AML-193 (cell line): ENCODE data around the gene ZSCAN9.

Source experiments
- DNase-seq, 2 experiments: peaks; one replicate each; lab custom pipeline; 2025; lab: John Stamatoyannopoulos, UW

Gene ZSCAN9

DNA sequence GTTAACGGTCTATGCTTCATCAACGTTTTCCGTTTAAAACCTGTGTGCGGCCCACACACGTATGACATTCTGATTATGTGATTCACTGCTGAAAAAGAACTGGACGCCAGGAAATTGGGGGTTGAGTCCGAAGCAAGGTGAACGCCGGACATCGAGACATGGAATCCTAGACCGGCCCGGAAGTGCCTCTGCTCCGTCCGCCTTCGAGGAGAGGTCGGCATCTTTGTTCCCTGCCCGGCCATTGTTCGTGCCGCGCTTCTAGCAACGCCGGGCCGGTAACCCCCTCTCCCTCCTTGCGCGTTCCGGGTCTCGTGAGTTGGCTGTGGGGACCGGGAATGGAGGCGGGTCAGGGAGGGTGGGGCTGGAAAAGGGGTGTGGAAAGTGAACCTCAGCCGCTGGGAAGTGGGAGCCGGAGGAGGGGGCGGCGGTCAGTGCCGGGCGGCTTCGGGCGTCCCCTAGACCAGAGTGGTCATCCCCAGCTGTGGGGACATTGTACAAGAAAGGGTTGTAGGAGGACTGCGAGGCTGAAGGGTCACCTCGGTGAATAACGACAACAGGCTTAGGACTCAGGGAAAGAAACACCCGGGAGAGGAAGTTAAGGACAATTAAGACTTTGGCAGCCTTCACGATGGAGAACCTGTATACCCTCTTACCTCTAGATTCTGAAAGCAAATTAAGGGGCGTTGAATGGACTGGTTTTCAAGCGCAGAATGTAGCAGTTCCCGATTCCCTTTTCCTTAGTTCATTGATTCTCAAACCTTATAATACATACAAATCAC lies at the start of gene ZSCAN9:
Gene ZSCAN9, plus strand, starts transcription at position 220 of the 779 bp plus-strand sequence. CDS start 1,810 bp downstream, outside the sequence.
- no peak for DNase-seq

- no peak for DNase-seq
Observed at GRCh38 chr6:28176373-28176772, 48.7 kb upstream of the ZSCAN9 start.

GRCh38 chr6:28182255-28182654 lies 42.8 kb upstream of the ZSCAN9 start:
- no peak for DNase-seq

GRCh38 chr6:28188111-28188979 lies 36.7 kb upstream of the ZSCAN9 start:
- DNase-seq: no peak

DNA sequence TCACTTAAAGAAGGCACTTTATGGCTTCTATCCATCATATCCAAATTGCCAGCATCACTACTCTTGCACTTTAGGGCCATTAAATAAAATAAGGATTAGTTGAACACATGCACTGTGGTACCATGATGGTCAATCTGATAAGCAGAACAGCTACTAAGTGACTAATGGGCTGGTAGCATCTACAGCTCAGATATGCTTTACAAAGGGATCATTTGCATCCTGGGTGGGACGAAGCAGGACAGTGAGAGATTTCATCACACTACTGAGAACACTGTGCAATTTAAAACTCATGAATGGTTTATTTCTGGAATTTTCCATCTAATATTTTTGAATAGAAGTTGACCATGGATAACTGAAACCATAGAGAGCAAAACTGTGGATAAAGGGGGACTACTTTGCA lies 25.1 kb upstream of the ZSCAN9 start:
- DNase-seq: no peak

DNA sequence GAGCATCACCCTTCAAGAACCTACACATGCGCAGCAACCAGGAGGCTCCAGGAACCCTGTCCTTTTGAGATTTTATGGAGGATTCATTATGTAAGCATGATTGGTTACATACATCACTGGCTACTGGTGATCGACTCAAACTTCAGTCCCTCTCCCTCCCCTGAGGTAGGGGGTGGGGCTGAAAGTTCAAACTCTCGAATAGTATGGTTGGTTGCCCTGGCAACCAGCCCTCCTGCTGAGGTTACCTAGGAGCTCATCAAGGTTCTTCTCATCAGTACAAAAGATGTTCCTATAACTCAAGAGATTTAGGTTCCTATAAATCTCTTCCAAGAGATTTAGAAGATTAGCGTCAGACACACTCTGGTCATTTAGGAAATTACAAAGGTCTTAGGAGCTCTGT lies 21.9 kb upstream of the ZSCAN9 start:
- no peak for DNase-seq

GRCh38 chr6:28205879-28206278 lies 19.2 kb upstream of the ZSCAN9 start:
- DNase-seq: peak; percentile 73 to 79

- no peak for DNase-seq
Observed at GRCh38 chr6:28206527-28206926, 18.5 kb upstream of the ZSCAN9 start.

GRCh38 chr6:28206928-28207509 lies 18.1 kb upstream of the ZSCAN9 start:
- no peak for DNase-seq

- no peak for DNase-seq
Observed at GRCh38 chr6:28207510-28208110, 17.5 kb upstream of the ZSCAN9 start.

DNA sequence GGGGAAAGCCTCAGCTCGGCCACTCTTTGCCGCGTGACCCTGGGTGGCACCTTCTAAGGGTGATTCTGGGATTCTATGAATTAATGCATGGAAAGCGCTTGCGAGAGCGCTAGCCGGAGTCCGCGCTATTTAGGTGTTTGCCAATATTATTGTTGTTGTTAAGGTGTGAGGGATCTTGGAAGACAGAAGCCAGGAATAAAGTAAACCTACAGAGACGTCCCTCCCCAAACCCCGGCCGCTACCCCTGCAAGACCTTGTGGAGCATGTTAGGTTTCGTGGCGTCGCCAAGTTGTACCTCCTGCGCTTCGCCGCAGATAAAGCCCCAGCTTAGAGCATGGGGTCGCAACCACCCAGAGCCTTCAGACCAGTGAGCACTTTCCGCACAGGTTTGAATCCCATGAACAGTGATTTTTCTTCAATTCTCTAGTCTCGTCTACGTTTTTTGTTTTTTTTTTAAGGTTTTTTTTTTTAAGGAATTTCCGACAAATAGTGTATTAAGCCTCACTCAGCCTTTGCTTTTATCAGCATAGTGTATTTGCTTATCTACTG lies 16.9 kb upstream of the ZSCAN9 start:
- no peak for DNase-seq

DNA sequence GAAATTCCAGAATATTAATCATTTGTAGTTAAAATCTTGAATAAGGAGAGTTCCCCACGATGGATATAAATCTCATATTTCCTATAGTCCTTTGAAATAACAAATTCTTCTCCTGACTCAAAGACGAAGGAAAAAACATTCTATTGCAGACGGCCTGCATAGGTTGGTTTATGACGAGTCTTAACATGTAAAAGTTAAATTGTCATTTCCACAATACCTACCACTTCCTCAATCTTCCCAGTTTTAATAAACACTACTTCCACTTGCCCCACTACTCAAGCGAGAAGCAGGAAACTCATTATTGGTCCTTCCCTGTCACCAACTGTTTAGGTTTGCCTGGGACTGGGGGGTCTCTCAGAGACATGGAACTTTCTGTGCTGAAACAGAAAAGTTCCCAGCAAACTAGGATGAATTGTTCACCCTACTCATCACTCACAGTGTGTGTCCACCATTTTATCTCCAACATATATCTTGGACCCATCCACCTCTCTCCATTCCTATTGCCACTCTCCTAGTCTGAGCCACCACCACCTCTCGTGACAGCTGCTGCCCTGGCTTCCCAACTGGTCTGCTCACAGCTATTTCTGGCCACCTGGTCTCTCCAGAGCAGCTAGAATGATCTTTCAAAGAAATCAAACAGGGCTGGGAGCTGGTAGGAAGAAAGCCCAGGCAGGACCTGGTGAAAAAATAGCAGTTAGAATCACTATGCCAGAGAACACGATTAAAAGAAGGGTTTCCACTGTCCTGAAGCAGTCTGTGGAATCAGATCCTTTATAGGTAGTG lies 15.1 kb upstream of the ZSCAN9 start:
- DNase-seq: no peak

GRCh38 chr6:28211840-28212509 lies 13.1 kb upstream of the ZSCAN9 start:
- no peak for DNase-seq

DNA sequence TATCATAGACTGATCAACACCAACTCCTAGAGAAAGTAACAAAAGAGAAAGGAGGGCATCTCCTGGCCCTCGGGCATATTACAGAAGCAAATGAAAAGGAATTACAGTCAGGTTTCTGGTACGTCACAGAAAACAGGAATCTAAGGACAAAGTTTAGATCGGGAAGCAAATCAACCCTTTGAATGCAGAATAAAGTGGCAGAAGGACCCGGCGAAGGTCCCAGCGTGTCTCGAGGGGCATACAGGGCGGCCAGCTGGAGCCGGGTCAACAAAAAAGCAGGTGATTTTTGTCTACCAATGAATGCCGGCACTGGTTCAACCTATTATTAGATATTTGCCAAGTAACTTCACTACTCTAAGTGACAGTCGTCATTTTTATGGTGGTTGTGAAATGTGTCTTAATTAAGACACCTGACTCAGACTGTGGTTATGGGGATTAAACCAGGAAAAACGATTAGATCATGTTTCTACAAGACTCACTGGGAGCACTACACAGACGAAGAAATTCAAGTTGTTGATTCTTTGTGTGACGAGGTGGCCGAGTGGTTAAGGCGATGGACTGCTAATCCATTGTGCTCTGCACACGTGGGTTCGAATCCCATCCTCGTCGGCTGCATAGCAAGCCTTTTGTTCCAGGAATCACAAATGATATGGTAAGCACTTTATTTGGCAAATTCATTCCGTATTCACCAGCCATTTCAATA lies 12.4 kb upstream of the ZSCAN9 start:
- peak; percentile 81 to 84 for DNase-seq

- no peak for DNase-seq
Observed at GRCh38 chr6:28213213-28213523, 11.9 kb upstream of the ZSCAN9 start.

DNA sequence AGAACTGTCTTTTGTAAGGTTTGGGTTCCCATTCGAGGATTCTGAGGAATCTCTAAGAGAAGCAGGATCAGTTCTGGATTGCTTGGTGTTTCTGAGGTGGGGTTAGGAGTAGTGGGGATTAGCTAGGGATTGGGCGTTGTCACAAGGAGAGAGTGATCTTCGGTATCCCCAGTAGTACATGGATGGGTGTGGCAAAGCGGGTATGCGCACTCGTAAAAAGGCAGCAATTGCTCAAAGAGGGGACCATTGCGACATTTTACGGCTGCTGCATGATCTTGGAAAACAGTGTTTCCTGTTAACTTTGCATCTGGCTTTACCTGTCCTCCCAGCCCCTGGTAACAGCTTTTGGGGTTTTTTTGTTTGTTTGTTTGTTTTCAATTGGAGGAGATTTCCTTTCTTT lies 9.7 kb upstream of the ZSCAN9 start:
- DNase-seq: no peak

DNA sequence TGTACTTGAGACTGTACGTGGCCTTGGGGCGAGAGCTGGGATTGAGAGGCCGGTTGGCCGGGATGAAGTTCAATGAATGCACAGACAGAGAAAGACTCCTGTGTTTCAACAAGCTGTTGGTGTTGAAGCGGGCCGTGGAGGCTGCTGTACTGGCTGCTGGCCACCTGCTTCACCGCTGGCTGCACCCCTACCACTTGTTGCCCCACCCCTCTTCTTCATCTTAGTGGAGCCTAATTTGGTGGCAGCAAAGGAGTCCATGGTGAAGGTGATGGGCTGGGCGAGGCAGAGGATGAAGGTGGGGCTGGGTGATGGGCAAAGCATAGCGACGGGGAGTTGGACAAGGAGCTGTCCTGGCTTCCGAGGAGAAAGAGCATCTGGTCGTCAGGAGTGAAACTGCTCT lies 7.2 kb upstream of the ZSCAN9 start:
- no peak for DNase-seq

DNA sequence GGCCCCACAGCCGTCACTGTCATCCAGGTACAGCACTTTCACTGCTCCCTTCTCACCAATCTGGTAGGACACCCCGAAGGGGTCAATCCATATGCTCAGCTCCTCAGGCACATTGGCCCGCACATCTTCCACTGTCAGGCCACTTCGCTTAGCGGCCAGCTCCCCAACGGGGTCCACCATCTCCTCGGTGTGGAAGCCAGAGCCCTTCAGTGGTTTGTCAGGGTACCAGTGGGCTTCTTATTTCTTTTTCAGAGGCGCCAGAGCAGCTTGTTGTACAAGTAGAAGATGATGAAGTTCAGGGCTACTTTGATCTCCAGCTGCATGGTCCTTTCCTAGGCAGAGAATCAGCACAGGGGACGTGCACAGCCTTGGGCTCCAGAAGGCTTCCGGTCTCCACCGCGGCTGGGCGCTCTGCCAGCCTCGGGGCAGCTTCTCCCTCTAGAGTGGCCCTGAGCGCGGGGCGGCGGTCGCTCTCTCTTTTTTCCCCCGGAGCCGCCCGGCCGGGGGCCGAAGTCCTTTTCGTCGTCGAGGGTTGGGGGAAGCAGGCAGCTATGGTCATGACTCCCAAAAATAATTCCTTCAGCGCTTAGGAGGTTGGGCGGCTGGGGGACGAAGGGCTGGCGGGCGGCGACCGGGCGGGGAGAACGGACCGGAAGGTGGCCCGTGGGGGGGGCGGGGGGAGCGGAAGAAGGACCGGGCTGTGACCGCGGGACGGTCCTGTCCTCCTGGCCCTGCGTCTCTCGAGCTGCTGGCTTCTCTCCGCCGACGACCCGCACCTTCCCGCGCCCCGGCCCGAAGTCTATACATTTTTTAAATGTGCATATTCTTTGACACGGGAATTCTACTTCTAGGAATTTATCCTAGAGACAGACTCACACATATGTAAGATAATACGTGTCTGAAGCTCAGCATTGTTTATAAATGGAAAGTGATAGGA lies 6.5 kb upstream of the ZSCAN9 start:
- DNase-seq: peak; percentile 83 to 89
